Left kidney (tissue), 2 donors: ENCODE measurements around the gene DDO. TPM values are rescaled to one million over a fixed set of nuclear protein-coding genes. Genes with fewer than 3 reads are reported as not detected.
A peak's percentile ranks its signal among the peaks of the same experiment; 100 is the strongest.
"Not testable (repeated sequence)": the region's sequence is repeated elsewhere in the genome, so short reads cannot be mapped to it uniquely, and the experiment has no call there.

Experiments
- DNase-seq: peaks from one replicate; pipeline ENCODE4 v3.0.0-alpha.2; 2013
- polyA plus RNA-seq: library from polyadenylated mRNA; unstranded; fragments of 120-200 nt; gene quantifications from one replicate; pipeline ENCODE4 v1.2.1, GENCODE V29; 2013; ENCODE audit not compliant: insufficient read length

Gene DDO
- polyA plus RNA-seq, 1 donor: 0.60 TPM

GRCh38 chr6:110368284-110368683, 47.1 kb downstream of the DDO start:
- DNase-seq: no peak

GRCh38 chr6:110367825-110368224, 47.5 kb downstream of the DDO start:
- DNase-seq: no peak

- no peak for DNase-seq
Measured at GRCh38 chr6:110366975-110367374, 48.4 kb downstream of the DDO start.

GRCh38 chr6:110366256-110366655, 49.1 kb downstream of the DDO start:
- no peak for DNase-seq

- DNase-seq: no peak
Measured at GRCh38 chr6:110364364-110365105, 50.8 kb downstream of the DDO start.

GRCh38 chr6:110363748-110364147, 51.6 kb downstream of the DDO start:
- no peak for DNase-seq

GRCh38 chr6:110360676-110361075, 54.7 kb downstream of the DDO start:
- no peak for DNase-seq

GRCh38 chr6:110359556-110359955, 55.8 kb downstream of the DDO start:
- no peak for DNase-seq

GRCh38 chr6:110358553-110359160, 56.7 kb downstream of the DDO start:
- no peak for DNase-seq

GRCh38 chr6:110357664-110358552, 57.5 kb downstream of the DDO start, which contains the start of gene METTL24:
TSS of gene METTL24 (minus strand) at chr6:110358349. CDS start at chr6:110358272, 77 bp downstream.
- DNase-seq: no peak

GRCh38 chr6:110357298-110357663, 58.1 kb downstream of the DDO start:
- no peak for DNase-seq

- DNase-seq: no peak
Measured at GRCh38 chr6:110356778-110357177, 58.6 kb downstream of the DDO start.

- no peak for DNase-seq
Measured at GRCh38 chr6:110355727-110356126, 59.6 kb downstream of the DDO start.

- DNase-seq: no peak
Measured at GRCh38 chr6:110355022-110355421, 60.4 kb downstream of the DDO start.

- no peak for DNase-seq
Measured at GRCh38 chr6:110354153-110354552, 61.2 kb downstream of the DDO start.

GRCh38 chr6:110353457-110354001, 61.8 kb downstream of the DDO start:
- DNase-seq: no peak

GRCh38 chr6:110352563-110353262, 62.7 kb downstream of the DDO start:
- DNase-seq: peak; percentile 71

- DNase-seq: no peak
Measured at GRCh38 chr6:110351986-110352385, 63.4 kb downstream of the DDO start.

GRCh38 chr6:110351546-110351945, 63.8 kb downstream of the DDO start:
- no peak for DNase-seq

- not testable (repeated sequence) for DNase-seq
Measured at GRCh38 chr6:110350593-110350992, 64.8 kb downstream of the DDO start.

GRCh38 chr6:110348961-110349690, 66.2 kb downstream of the DDO start:
- DNase-seq: no peak
